ENCODE data around the gene CHMP1A.

DNA sequence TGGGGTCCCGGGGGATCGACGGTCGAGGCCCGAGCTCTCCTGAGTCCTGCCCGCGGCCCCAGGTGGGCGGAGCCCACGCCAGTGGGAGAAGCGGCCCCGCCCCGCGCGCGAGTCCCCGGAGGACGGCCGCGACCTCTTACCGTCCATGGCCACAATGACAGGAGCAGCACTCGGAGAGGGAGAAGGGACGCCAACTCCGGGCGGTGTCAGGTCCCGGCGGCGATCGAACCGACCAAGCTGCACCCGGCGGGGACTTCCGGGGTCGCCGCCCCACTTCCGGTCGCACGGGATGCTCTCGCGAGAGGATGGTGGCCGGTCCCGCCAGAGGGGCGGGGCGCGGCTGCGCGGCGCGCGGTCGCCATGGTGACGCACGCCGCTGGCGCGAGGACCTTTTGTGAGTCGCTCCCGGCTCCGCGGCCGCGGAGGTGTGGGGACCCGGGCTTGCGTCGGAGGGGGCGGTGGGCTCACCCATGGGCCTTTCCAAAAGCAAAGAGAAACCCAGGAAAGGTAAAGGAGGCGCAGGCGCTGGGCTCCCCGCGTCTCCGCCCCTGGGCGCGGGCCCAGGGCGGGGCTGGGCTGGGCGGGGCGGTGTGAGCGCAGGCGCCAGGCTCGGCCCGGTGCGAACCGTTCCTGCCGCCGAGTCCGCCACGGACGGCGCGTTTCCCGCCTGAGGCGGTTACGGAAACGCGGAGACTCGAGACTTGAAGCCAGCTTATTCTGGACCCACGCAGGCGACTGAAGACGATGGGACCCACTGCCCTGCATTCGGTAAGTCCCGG lies at the start of gene CHMP1A, which contains the start of gene SPATA33:
- TF ChIP-seq, protein P1, sequence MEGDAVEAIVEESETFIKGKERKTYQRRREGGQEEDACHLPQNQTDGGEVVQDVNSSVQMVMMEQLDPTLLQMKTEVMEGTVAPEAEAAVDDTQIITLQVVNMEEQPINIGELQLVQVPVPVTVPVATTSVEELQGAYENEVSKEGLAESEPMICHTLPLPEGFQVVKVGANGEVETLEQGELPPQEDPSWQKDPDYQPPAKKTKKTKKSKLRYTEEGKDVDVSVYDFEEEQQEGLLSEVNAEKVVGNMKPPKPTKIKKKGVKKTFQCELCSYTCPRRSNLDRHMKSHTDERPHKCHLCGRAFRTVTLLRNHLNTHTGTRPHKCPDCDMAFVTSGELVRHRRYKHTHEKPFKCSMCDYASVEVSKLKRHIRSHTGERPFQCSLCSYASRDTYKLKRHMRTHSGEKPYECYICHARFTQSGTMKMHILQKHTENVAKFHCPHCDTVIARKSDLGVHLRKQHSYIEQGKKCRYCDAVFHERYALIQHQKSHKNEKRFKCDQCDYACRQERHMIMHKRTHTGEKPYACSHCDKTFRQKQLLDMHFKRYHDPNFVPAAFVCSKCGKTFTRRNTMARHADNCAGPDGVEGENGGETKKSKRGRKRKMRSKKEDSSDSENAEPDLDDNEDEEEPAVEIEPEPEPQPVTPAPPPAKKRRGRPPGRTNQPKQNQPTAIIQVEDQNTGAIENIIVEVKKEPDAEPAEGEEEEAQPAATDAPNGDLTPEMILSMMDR (conservative IDR thresholded peaks at IDR 0.05): no peak
- no peak for TF ChIP-seq EZH2 (IDR thresholded peaks at IDR 0.05; ENCODE audit: low read depth)
